ENCODE measurements around the gene XIST. TPM values are rescaled to one million over a fixed set of nuclear protein-coding genes. Genes with fewer than 3 reads are reported as not detected.

XIST gene
- total and polyA plus RNA-seq, 10 of the 15 experiments (the other 5 are each of a cell fraction or from before 2014, with no cell fraction given): 39.1 to 787 (median 91.3) TPM

DNA sequence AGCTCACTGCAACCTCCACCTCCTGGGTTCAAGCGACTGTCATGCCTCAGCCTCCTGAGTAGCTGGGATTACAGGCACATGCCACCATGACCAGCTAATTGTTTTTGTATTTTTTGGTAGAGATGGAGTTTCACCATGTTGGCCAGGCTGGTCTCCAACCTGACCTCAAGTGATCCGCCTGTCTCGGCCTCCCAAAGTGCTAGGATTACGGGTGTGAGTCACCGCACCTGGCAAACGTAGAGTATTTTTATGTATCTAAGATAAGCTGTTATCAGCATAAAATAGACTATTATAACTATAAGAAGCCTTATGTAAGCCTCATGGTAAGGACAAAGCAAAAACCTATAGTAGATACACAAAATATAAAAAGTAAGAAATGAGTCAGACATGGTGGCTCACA, 14.6 kb upstream of the XIST start:
- DNase-seq (ENCODE audit: low read depth, low spot score): no peak
- RAD21 ChIA-PET (ENCODE audit: unreplicated experiment): no interaction called here
- intact Hi-C loops (cut with micrococcal nuclease; ENCODE audit: unreplicated experiment): no loop called here

DNA sequence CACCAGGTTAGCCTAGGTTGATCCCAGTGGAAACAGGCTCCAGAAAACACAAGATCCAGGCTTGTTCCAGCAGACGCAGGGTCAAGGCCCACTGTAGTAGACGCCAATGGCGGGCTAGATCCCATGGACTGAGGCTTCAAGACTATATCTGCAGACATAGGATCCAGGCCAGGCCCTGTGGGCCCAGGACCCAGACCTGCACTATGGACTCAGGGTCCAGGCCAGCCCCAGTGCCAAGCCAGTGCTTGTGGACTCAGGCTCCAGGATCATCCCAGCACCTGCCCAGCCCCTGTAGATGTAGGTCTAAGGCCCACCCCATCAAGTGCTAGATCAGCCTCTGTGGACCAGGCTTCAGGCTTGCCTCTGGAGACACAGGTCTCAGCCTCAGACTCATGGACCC, 11.3 kb upstream of the XIST start:
- FAIRE-seq (no peak), ATAC-seq (no peak), DNase-seq (ENCODE audit: low read depth, low spot score) (no peak)
- in situ Hi-C loops (cut with MboI) (no loop called here), intact Hi-C loops (cut with micrococcal nuclease; ENCODE audit: unreplicated experiment) (no loop called here)
- Histone ChIP-seq H3K79me2 (ENCODE audit: control insufficient read depth, insufficient read depth, low read length) (no peaks in the 10 kb centered on the region), H3K27me3 (replicated peaks in 1 of 2; ENCODE audit: control insufficient read depth in 2 of 2, insufficient read depth in 2 of 2, low read length in 1 of 2) (no peaks in the 10 kb centered on the region), H3K4me1 (ENCODE audit: control insufficient read depth, insufficient read depth, low read length) (no peaks in the 10 kb centered on the region), H3K27ac (ENCODE audit: control insufficient read depth, insufficient read depth) (no peak overlapping the region), H3K9me3 (replicated peaks; ENCODE audit: control insufficient read depth, insufficient read depth, low read length) (no peaks in the 10 kb centered on the region), H2AFZ (ENCODE audit: control insufficient read depth, low read depth, low read length) (no peak overlapping the region), H4K20me1 (ENCODE audit: control insufficient read depth, insufficient read depth) (no peaks in the 10 kb centered on the region), H3K4me3 (no peak overlapping the region), H3K36me3 (ENCODE audit: control insufficient read depth in 2 of 2, insufficient read depth in 2 of 2, low read length in 1 of 2) (no peaks in the 10 kb centered on the region), H3K4me2 (ENCODE audit: control insufficient read depth, insufficient read depth) (no peak overlapping the region), H3K9ac (ENCODE audit: control insufficient read depth, insufficient read depth, low read length) (no peak overlapping the region)
- ChIA-PET RAD21 (ENCODE audit: unreplicated experiment) (no interaction called here), CTCF (interaction anchor here (1.2 kb wide), 1 partner anchor 10 kb away, joined by 3 read pairs; no protein-coding TSS in a partner anchor), POLR2A (no interaction called here), SMC1A (ENCODE audit: uncharacterized antibody, unreplicated experiment) (interaction anchor here (1.0 kb wide), 1 partner anchor 158 kb away, joined by 3 read pairs; no protein-coding TSS in a partner anchor)
- 56% methylated on average over 3 of the region's 3 CpGs for WGBS (ENCODE audit: insufficient coverage, insufficient replicate concordance, low lambda C conversion rate, missing lambda C conversion rate)
- BruUV-seq (replicated peaks): no TSS peak
- no peak for TF ChIP-seq MEF2B (IDR thresholded peaks at IDR 0.05; ENCODE audit: partially characterized antibody, poor library complexity, severe bottlenecking)
- no peak for TF ChIP-seq ZZZ3 (IDR thresholded peaks at IDR 0.05; ENCODE audit: control insufficient read depth, insufficient read length, low read depth)
- TF ChIP-seq KLF5 (IDR thresholded peaks at IDR 0.05; ENCODE audit: partially characterized antibody): no peak
- no peak for TF ChIP-seq BMI1 (IDR thresholded peaks at IDR 0.05; ENCODE audit: borderline replicate concordance)
- no peak for TF ChIP-seq SREBF2 (IDR thresholded peaks at IDR 0.05; ENCODE audit: low read length)
- no peak for TF ChIP-seq EED (IDR thresholded peaks at IDR 0.05; ENCODE audit: low read depth)
- no peak for TF ChIP-seq TCF3 (IDR thresholded peaks at IDR 0.05; ENCODE audit: borderline replicate concordance, insufficient read depth, low read depth, low read length)
- TF ChIP-seq RELA (IDR thresholded peaks at IDR 0.05; ENCODE audit: borderline replicate concordance, partially characterized antibody): no peak
- no peak for TF ChIP-seq NRF1 (conservative IDR thresholded peaks at IDR 0.05; ENCODE audit: low read depth, low read length)
- TF ChIP-seq HCFC1 (IDR thresholded peaks at IDR 0.05; ENCODE audit: low read length): no peak
- TF ChIP-seq, protein P1, sequence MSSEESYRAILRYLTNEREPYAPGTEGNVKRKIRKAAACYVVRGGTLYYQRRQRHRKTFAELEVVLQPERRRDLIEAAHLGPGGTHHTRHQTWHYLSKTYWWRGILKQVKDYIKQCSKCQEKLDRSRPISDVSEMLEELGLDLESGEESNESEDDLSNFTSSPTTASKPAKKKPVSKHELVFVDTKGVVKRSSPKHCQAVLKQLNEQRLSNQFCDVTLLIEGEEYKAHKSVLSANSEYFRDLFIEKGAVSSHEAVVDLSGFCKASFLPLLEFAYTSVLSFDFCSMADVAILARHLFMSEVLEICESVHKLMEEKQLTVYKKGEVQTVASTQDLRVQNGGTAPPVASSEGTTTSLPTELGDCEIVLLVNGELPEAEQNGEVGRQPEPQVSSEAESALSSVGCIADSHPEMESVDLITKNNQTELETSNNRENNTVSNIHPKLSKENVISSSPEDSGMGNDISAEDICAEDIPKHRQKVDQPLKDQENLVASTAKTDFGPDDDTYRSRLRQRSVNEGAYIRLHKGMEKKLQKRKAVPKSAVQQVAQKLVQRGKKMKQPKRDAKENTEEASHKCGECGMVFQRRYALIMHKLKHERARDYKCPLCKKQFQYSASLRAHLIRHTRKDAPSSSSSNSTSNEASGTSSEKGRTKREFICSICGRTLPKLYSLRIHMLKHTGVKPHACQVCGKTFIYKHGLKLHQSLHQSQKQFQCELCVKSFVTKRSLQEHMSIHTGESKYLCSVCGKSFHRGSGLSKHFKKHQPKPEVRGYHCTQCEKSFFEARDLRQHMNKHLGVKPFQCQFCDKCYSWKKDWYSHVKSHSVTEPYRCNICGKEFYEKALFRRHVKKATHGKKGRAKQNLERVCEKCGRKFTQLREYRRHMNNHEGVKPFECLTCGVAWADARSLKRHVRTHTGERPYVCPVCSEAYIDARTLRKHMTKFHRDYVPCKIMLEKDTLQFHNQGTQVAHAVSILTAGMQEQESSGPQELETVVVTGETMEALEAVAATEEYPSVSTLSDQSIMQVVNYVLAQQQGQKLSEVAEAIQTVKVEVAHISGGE (CRISPR knock-in tag; IDR thresholded peaks at IDR 0.05): no peak
- no peak for TF ChIP-seq SREBF1 (IDR thresholded peaks at IDR 0.05; ENCODE audit: low read length)
- TF ChIP-seq EZH2 (IDR thresholded peaks at IDR 0.05; ENCODE audit: borderline replicate concordance, control insufficient read depth, low read depth, low read length): no peak

More for the DNA sequence above, 14.6 kb upstream of the XIST start:
- WGBS (ENCODE audit: insufficient coverage, insufficient replicate concordance, low lambda C conversion rate, missing lambda C conversion rate): 64% methylated on average over 6 of the region's 6 CpGs
- in situ Hi-C loops (cut with MboI): no loop called here
- CTCF ChIA-PET: interaction anchor here (0.7 kb wide), 2 partner anchors 149 to 235 kb away, joined by 3 read pairs; no protein-coding TSS in a partner anchor
- Histone ChIP-seq H3K4me2 (ENCODE audit: control insufficient read depth, insufficient read depth) (no peak overlapping the region), H3K27ac (ENCODE audit: control insufficient read depth, insufficient read depth) (no peak overlapping the region), H2AFZ (ENCODE audit: control insufficient read depth, low read depth, low read length) (no peak overlapping the region), H3K36me3 (ENCODE audit: control insufficient read depth in 2 of 2, insufficient read depth in 2 of 2, low read length in 1 of 2) (no peaks in the 10 kb centered on the region), H3K9ac (ENCODE audit: control insufficient read depth, insufficient read depth, low read length) (no peak overlapping the region), H3K4me3 (no peak overlapping the region), H3K4me1 (ENCODE audit: control insufficient read depth, insufficient read depth, low read length) (no peaks in the 10 kb centered on the region), H4K20me1 (ENCODE audit: control insufficient read depth, insufficient read depth) (no peaks in the 10 kb centered on the region), H3K9me3 (replicated peaks; ENCODE audit: control insufficient read depth, insufficient read depth, low read length) (no peaks in the 10 kb centered on the region), H3K79me2 (ENCODE audit: control insufficient read depth, insufficient read depth, low read length) (no peaks in the 10 kb centered on the region), H3K27me3 (replicated peaks in 1 of 2; ENCODE audit: control insufficient read depth in 2 of 2, insufficient read depth in 2 of 2, low read length in 1 of 2) (no peaks in the 10 kb centered on the region)
- POLR2A ChIA-PET: no interaction called here
- SMC1A ChIA-PET (ENCODE audit: uncharacterized antibody, unreplicated experiment): interaction anchor here (1.0 kb wide), 1 partner anchor 10 kb away, joined by 5 read pairs; no protein-coding TSS in a partner anchor
- ATAC-seq (no peak), FAIRE-seq (no peak)
- TF ChIP-seq NBN (IDR thresholded peaks at IDR 0.05): no peak
- no peak for TF ChIP-seq RBBP5 (conservative IDR thresholded peaks at IDR 0.05)
- TF ChIP-seq ZSCAN29 (IDR thresholded peaks at IDR 0.05): no peak
- no peak for TF ChIP-seq ZNF622 (IDR thresholded peaks at IDR 0.05)
- no peak for TF ChIP-seq SMC3 (IDR thresholded peaks at IDR 0.05; ENCODE audit: borderline replicate concordance, low read length)
- no peak for TF ChIP-seq FOXK2 (IDR thresholded peaks at IDR 0.05)
- no TSS peak for BruUV-seq (replicated peaks)
